Omental fat pad (tissue), 4 donors: Measurements from ENCODE around the gene DHX8. TPM values are rescaled to one million over a fixed set of nuclear protein-coding genes. Genes with fewer than 3 reads are reported as not detected.

Experiments used
- ATAC-seq: fragments of 150-250 bp; one replicate; pipeline ENCODE4 v1.9.1; 2016; ENCODE audit warnings: mild to moderate bottlenecking, moderate library complexity; ENCODE audit not compliant: low FRiP score
- DNase-seq: peaks from one replicate; pipeline ENCODE4 v3.0.0-alpha.2; 2019; ENCODE audit warnings: low spot score
- CTCF ChIP-seq, 3 donors: fragments of 450-650 bp; IDR thresholded peaks; one replicate each; pipeline ENCODE4 v1.5.1; 2016 to 2017; ENCODE audit warnings: antibody characterized with exemption in 3 of 3, mild to moderate bottlenecking in 3 of 3, moderate library complexity in 2 of 3
- total RNA-seq, 4 donors: library from RNA; depleted of rRNA; stranded (reverse); fragments of >200 nt; gene quantifications; one replicate each; pipeline ENCODE4 v1.1.0, GENCODE V29; 2016

DHX8 gene
- total RNA-seq, 4 donors from 2014 or later = 22.5 to 48.5 (median 31.9) TPM

GRCh38 chr17:43515656-43516055, 31.9 kb downstream of the DHX8 start:
- no peak for ATAC-seq
- no peak for TF ChIP-seq CTCF (IDR thresholded peaks at IDR 0.05)

DNA sequence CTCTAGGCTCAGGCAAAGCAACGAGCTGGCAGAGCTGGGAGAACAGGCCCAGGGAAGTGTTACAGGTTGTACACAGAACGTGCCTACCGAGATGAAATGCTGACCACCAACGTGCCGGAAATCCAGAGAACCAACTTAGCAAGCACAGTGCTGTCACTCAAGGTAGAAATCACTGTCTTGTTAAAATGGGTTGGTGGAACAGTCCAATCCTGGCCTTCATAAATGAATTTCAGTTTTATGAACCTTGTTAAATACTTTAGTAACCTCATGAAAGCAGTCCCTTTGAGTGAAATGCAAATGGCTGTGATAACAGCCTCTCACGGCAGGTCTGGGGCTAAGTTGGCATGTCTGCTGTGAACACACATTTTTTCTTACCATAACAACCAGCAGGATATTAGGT, 33.4 kb downstream of the DHX8 start:
- DNase-seq (no peak), ATAC-seq (no peak)
- no peak for TF ChIP-seq CTCF (IDR thresholded peaks at IDR 0.05)

More at GRCh38 chr17:43515656-43516055, 31.9 kb downstream of the DHX8 start:
- DNase-seq = no peak

GRCh38 chr17:43517615-43518386, 34.0 kb downstream of the DHX8 start:
- TF ChIP-seq CTCF (IDR thresholded peaks at IDR 0.05) = no peak
- ATAC-seq = no peak
- no peak for DNase-seq

DNA sequence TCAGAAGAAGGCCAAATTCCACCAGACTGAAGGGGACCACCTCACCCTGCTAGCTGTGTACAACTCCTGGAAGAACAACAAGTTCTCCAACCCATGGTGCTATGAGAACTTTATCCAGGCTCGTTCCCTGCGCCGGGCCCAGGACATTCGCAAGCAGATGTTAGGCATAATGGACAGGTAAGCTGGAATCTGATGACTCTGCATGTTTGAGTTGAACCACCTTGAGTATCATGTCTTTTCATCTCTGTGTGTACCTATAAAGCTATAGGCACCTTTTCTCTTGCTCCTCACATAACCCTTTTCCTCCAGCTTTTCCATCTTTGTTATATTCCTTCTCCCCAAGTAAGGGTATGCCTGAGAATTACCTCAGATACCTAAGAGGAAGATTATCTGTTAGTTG, 37.6 kb downstream of the DHX8 start:
- DNase-seq = no peak
- no peak for TF ChIP-seq CTCF (IDR thresholded peaks at IDR 0.05)
- no peak for ATAC-seq

DNA sequence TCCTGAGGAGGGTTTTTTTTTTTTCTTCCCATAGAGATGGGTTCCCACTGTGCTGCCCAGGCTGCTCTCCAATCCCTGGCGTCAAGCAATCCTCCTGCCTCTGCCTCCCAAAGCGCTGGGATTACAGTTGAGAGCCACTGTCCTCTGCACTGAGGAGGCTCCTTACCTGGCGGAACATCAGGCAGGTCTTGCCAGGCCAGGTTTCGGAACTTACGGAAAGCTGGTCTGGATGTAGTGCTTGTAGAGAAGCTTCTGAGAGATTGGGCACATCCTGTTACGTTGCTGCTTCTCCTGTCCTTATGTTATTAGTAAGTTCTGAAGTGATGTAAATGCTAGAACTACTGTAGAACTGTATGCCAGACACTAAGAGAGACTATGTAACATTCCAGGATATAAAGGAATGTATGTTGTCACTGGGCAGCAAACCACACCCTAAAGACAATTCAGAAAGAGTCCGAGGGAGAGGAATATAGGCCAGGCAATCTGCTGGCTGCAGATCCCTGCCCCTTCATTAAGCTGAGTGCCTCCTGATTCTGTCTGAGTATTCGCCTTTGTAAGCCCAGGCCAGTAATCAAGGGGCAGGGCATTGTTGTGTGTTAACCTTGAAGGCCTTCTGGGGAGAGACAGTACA, 41.3 kb downstream of the DHX8 start:
- no peak for TF ChIP-seq CTCF (IDR thresholded peaks at IDR 0.05)
- no peak for ATAC-seq
- no peak for DNase-seq

DNA sequence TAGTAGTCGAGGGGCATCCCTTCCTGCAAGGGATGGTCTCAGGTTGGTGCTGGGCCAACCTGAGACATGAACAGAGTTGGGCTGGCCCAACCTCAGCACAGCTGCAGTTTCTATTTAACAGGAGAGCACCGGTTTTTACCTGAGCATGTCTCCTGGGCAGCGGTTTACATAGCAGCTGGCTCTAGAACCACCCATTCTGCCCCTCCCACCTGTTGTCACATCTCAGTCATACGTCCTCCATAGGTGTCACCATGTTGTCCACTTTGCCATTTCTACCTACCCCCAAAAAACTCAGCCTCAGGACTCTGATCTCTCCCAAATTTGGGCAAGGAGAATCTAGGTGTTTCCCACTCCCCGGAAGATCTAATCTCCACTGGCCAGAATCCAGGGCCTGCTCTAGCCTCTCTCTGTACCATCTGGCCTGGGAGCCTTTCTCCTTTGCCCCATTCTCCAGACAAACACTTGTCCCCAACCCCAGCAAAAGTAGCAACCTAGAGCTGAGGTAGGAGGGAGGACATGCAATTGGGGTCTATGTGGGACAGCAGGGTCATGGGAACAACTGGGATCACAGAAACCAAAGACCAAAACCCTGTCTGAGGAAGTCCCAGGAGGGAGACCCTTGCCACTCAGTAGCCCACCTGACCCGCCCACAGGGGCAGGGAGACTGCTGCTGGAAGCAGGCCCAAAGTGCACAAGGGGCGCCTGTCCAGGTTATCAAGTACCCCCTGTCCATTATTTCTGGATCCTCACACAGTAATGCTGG, 43.3 kb downstream of the DHX8 start:
- ATAC-seq (no peak), DNase-seq (no peak)
- TF ChIP-seq CTCF (IDR thresholded peaks at IDR 0.05) = no peak
